Chondrocyte (in vitro differentiated cells): ENCODE measurements around the gene MEGF6. TPM values are rescaled to one million over a fixed set of nuclear protein-coding genes. Genes with fewer than 3 reads are reported as not detected.
A peak's percentile ranks its signal among the peaks of the same experiment; 100 is the strongest.

Experiments
- DNase-seq: peaks from one replicate; pipeline ENCODE4 v3.0.0; 2021; ENCODE audit warnings: mixed read lengths, low spot score
- H3K27ac Mint-ChIP-seq: one replicate; pipeline ENCODE4 v1.8.0; 2021; ENCODE audit warnings: mild to moderate bottlenecking, moderate library complexity, mixed read lengths; ENCODE audit not compliant: unreplicated experiment
- H3K27me3 Mint-ChIP-seq: 2 replicates; pipeline ENCODE4 v1.8.0; 2021; ENCODE audit warnings: low read depth, mixed read lengths
- H3K36me3 Mint-ChIP-seq: 2 replicates; pipeline ENCODE4 v1.8.0; 2021; ENCODE audit warnings: low read depth, mixed read lengths
- H3K4me1 Mint-ChIP-seq: 2 replicates; pipeline ENCODE4 v1.8.0; 2021; ENCODE audit warnings: low read depth, mild to moderate bottlenecking, mixed read lengths
- H3K4me3 Mint-ChIP-seq: one replicate; pipeline ENCODE4 v1.8.0; 2021; ENCODE audit warnings: mild to moderate bottlenecking, moderate library complexity, mixed read lengths; ENCODE audit not compliant: unreplicated experiment
- H3K9me3 Mint-ChIP-seq: 2 replicates; pipeline ENCODE4 v1.8.0; 2021; ENCODE audit warnings: low read depth, mixed read lengths
- total RNA-seq: library from RNA; stranded (reverse); gene quantifications from 3 replicates; pipeline ENCODE4 v1.2.1, GENCODE V29; 2021
- TF ChIP-seq, protein P1 (sequence below): fragments of 200-600 bp; sonication (generic); IDR thresholded peaks from 2 replicates; pipeline ENCODE4 v1.5.0; 2021; ENCODE audit warnings: antibody characterized with exemption, mild to moderate bottlenecking, moderate library complexity

Gene MEGF6
- total RNA-seq, 1 donor from 2014 or later, result 328 TPM

DNA sequence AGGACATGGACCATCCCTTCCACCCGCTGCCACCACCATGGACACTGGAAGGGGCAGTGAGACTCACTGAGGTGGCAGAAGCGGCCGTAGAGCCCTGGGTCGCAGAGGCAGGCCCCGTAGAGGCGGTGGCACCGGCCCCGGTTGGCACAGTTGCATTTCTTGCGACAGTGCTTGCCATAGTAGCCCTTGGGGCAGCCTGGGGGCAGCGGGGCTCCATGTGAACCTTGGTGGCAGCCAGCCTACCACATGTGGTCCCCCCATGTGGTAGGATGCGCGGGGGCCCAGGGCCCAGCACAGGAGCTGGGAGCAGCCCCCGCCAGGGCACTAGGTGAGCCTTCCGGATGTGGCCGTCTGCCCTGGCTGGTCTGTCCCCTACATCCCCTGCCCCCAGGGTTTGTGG is 105.3 kb downstream of the MEGF6 start:
- H3K4me1 Mint-ChIP-seq, result peaks cover 19% of the 10 kb centered on the region
- no peaks in the 10 kb centered on the region for H3K9me3 Mint-ChIP-seq
- peaks cover 14% of the 10 kb centered on the region for H3K36me3 Mint-ChIP-seq
- no peaks in the 10 kb centered on the region for H3K27me3 Mint-ChIP-seq
- TF ChIP-seq, protein P1, sequence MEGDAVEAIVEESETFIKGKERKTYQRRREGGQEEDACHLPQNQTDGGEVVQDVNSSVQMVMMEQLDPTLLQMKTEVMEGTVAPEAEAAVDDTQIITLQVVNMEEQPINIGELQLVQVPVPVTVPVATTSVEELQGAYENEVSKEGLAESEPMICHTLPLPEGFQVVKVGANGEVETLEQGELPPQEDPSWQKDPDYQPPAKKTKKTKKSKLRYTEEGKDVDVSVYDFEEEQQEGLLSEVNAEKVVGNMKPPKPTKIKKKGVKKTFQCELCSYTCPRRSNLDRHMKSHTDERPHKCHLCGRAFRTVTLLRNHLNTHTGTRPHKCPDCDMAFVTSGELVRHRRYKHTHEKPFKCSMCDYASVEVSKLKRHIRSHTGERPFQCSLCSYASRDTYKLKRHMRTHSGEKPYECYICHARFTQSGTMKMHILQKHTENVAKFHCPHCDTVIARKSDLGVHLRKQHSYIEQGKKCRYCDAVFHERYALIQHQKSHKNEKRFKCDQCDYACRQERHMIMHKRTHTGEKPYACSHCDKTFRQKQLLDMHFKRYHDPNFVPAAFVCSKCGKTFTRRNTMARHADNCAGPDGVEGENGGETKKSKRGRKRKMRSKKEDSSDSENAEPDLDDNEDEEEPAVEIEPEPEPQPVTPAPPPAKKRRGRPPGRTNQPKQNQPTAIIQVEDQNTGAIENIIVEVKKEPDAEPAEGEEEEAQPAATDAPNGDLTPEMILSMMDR, result no peak
- DNase-seq, result no peak
- no peak overlapping the region for H3K27ac Mint-ChIP-seq
- no peak overlapping the region for H3K4me3 Mint-ChIP-seq

- no peak overlapping the region for H3K4me3 Mint-ChIP-seq
- no peaks in the 10 kb centered on the region for H3K9me3 Mint-ChIP-seq
- DNase-seq, result no peak
- H3K27ac Mint-ChIP-seq, result peak overlapping the region; percentile 36
- no peaks in the 10 kb centered on the region for H3K27me3 Mint-ChIP-seq
- TF ChIP-seq, protein P1, result no peak
- H3K4me1 Mint-ChIP-seq, result peaks cover 19% of the 10 kb centered on the region
- H3K36me3 Mint-ChIP-seq, result peaks cover 9% of the 10 kb centered on the region
Observed at GRCh38 chr1:3505161-3505560, 106.1 kb downstream of the MEGF6 start.

- peak overlapping the region; percentile 90 for H3K27ac Mint-ChIP-seq
- DNase-seq, result no peak
- no peaks in the 10 kb centered on the region for H3K27me3 Mint-ChIP-seq
- peaks cover 9% of the 10 kb centered on the region for H3K36me3 Mint-ChIP-seq
- no peak overlapping the region for H3K4me3 Mint-ChIP-seq
- H3K4me1 Mint-ChIP-seq, result peaks cover 19% of the 10 kb centered on the region
- no peaks in the 10 kb centered on the region for H3K9me3 Mint-ChIP-seq
- TF ChIP-seq, protein P1, result no peak
Observed at GRCh38 chr1:3504822-3505153, 106.5 kb downstream of the MEGF6 start.

- DNase-seq, result no peak
Observed at GRCh38 chr1:3504151-3504821, 107.0 kb downstream of the MEGF6 start.

DNA sequence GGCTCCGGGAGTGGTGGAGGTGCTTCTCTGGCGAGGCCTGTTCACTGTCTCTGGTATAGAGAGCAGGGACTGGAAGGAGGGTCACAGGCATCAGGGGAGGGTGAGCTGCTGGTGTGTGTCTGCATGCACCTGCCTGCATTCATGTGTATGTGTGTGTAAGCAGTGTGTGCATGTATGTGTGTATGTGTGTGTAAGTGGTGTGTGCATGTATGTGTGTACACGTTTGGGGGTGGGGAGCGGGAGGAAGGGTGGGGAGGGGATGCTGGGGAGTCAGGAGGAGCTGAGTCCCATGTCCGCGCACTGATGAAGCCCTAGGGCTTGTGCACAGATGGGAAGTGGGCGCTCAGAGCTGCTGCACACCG is 107.8 kb downstream of the MEGF6 start:
- Mint-ChIP-seq H3K4me1 (peaks cover 19% of the 10 kb centered on the region), H3K27ac (peak overlapping the region; percentile 75), H3K9me3 (no peaks in the 10 kb centered on the region), H3K36me3 (peaks cover 9% of the 10 kb centered on the region), H3K4me3 (no peak overlapping the region), H3K27me3 (no peaks in the 10 kb centered on the region)
- TF ChIP-seq, protein P1, result no peak
- DNase-seq, result no peak

More at GRCh38 chr1:3504151-3504821, 107.0 kb downstream of the MEGF6 start:
- no peaks in the 10 kb centered on the region for H3K27me3 Mint-ChIP-seq
- H3K4me1 Mint-ChIP-seq, result peaks cover 19% of the 10 kb centered on the region
- no peaks in the 10 kb centered on the region for H3K9me3 Mint-ChIP-seq
- peaks cover 9% of the 10 kb centered on the region for H3K36me3 Mint-ChIP-seq
- H3K4me3 Mint-ChIP-seq, result no peak overlapping the region
- peak overlapping the region; percentile 90 for H3K27ac Mint-ChIP-seq
- TF ChIP-seq, protein P1, result peak; percentile 16
